CD4-positive, alpha-beta T cell treated with Interleukin-2 at 100 ng/mL for 4 hours (primary cell): Measurements from ENCODE around the gene RGSL1.

Experiments
- DNase-seq: peaks from one replicate; pipeline ENCODE4 v3.0.0-alpha.2; 2020; ENCODE audit warnings: low spot score

Gene RGSL1

DNA sequence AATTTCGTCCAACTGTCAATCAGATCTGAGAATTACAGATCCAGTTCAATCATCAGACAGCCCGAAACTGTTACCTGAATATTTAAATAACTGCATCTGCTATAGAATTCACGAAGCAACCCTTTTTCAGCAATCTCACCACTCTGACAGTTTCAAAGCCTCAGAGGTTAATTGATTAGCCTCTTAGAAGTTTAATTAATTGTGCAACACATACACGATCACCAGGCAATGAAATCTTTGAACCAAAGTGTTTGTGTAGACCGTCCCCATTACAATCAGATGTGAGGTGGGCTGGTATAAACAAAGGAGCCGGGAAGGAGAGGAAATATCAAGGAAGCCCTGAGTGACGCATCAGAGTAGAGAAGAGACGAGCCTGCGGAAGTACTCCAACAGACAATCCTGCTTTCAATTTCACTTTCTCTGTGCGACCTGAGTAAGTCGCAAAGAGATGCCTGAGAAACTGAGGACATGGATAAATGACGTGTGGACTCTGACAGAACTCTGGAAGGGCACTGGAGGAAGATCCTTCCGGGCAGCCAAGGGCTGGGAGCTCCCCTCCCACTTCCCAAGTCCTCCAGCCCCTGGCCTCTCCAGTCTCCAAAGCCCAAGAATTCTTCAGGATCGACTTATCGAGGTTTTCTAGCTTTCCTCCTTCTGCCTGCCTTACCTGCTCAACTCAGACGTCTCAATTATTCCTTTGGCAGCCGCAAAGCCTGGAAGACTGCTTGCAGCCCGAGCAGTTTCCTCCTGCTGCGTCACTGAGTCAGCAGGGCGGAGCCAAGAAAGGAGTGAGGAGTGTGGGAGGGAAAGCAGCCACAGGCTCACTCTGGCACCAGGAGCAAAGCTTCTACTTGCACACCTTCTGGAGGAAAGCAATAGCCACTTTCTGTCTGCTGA is 138.8 kb downstream of the RGSL1 start, which contains the start of gene RNASEL:
RNASEL (minus strand) TSS at position 757 of the 897 bp plus-strand sequence. CDS start 2,450 bp downstream, outside the sequence.
- DNase-seq: peak; percentile 59

- DNase-seq: no peak
Measured at GRCh38 chr1:182589520-182589919, 139.6 kb downstream of the RGSL1 start.

DNA sequence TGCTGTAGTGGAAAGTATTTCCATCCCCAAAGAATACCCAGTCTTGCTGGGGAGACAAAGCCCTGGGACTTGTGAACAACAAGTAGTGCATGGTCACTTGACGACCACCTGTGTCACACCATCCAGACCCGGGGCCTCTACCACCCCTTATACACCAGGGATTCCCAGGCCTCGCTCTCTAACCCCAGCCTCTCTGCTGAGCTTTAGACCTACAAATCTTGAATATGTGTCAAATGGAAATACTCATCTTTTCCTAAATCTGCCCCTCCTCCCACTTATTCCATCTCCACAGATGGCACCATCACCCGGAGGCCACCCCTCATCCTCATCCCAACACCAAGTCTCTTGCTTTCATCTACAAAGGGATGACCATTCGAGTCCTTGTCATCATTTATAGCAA is 140.0 kb downstream of the RGSL1 start:
- DNase-seq: no peak

GRCh38 chr1:182595641-182596240 is 145.8 kb downstream of the RGSL1 start:
- peak; percentile 70 for DNase-seq

DNA sequence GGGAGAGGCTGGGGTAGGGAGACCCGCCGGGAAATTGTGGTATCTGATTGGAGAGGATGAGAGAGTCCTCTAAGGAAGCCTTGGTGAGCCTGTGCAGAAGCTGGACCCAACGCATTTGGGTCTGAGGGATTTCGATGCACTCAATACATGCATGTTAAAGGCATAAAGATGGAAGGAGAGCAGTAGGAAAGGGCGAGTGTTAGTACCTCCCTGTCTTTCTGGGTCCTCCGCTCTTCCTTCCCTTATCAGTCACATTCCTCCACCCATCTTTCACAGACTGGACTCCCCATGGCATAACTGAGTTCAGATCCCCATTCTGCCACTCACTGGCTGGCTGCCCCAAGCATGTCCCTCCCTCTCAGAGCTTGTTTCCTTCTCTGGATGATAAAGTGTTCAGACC is 147.0 kb downstream of the RGSL1 start:
- no peak for DNase-seq

GRCh38 chr1:182598296-182598695 is 148.3 kb downstream of the RGSL1 start:
- DNase-seq: no peak

GRCh38 chr1:182599339-182599738 is 149.4 kb downstream of the RGSL1 start:
- DNase-seq: no peak

GRCh38 chr1:182600036-182600713 is 150.2 kb downstream of the RGSL1 start:
- DNase-seq: no peak

- no peak for DNase-seq
Measured at GRCh38 chr1:182600745-182601415, 150.9 kb downstream of the RGSL1 start.

DNA sequence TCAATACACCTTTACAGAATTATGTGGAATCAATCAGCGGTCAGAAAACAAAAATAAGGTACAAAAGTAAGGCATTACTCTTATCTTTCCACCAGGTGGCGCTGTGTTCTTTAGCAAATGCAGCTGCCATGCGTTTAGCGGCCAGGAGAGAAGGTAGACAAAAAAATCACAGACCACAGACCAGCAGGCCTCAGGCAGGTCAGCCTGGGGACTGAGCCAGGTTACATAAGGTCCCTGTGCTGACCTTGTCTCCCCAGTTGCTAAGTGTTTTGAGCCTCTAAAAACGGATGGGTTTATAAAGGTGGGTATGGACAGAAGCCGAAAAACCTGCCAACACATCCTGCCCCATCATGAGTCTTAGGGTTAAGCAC is 151.5 kb downstream of the RGSL1 start:
- peak; percentile 82 for DNase-seq

DNA sequence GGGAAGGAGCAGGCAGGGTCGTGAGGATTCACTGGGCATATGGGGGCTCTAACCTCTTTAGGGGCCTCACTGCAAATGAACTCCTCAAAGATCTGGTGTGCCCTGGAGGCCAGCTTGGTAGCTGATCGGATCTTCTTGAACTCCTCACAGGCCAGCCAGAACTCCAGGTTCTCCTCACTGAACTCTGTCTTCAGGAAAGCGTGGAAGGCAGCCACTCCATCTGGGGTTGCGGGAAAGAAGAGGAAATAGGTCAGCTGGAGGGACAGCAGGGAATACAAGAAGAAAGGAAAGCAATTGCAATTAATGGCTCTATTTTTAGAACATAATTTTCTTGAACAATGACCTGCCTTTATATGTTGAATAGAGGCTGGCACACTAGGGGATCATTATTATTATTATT is 152.0 kb downstream of the RGSL1 start:
- DNase-seq: no peak

- DNase-seq: peak; percentile 73
Measured at GRCh38 chr1:182602935-182603645, 153.1 kb downstream of the RGSL1 start.

GRCh38 chr1:182603646-182604174 is 153.8 kb downstream of the RGSL1 start:
- DNase-seq: no peak

DNA sequence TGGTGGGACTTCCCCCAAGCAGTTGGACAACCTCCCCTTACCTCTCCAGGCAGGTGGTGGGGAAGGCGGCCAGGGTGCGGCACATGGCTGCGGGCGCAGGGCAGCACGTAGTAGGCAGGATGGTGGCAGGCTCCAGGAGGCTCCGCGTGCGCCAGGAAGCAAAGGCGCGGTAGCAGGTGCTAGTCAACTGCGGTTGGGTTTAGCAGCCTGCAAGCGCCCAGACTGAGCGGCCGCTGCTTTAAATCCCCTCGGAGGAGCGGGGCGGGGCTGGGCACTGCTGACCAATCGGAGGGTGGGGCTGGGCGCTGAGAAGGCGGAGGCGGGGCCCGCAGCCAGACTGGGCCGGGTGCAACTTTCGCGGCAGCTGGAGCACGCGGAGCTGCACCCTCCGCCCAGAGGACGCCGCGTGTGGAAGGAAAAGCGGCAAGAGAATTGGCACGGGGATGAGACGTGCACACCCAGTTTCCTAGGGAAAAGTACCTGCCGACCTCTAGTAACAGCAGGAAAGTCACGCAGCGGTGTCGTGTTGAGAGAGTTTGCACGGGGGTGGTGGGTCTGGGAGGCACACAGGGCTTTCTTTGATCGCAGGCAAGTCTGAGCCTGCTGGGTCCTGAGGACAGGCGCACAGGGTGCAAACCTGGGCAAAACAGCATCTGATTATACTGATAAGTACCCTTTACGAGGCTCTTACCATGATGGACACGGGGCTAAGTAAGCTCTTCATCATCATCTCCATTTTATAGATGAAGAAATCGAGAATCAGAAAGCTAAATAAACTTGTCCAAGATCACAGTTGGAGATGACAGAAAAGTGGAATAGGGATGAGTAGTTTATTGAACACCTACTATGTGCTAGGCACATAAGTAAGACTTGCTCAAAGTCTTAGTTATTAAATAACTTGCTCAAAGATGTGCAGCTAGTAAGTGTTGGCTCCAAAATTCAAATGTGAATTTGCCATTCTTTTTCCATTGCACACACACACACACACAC is 154.5 kb downstream of the RGSL1 start, which contains the start of gene RGS16:
RGS16 (minus strand) TSS at position 215 of the 990 bp plus-strand sequence; CDS start at position 85, 130 bp downstream.
- peak; percentile 93 for DNase-seq

- no peak for DNase-seq
Measured at GRCh38 chr1:182607566-182607965, 157.6 kb downstream of the RGSL1 start.

DNA sequence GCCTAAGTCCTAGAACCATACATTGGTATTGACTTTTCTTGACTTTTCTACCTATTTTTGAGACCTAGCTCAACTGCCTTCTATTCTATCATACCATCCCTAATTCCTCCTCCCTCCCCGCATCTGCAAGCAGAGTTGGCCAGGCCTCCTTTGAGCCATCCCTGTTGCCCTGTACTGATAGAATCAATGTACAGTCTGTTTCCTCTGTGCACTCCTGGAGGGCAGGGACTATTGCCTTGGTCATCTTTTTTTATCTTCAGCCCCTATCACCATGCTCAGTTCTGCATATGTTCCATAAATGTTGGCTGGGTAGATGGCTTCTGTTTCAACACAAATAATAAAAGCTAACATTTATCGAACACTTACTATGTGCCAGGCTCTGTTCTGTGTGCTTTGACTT is 158.3 kb downstream of the RGSL1 start:
- no peak for DNase-seq

DNA sequence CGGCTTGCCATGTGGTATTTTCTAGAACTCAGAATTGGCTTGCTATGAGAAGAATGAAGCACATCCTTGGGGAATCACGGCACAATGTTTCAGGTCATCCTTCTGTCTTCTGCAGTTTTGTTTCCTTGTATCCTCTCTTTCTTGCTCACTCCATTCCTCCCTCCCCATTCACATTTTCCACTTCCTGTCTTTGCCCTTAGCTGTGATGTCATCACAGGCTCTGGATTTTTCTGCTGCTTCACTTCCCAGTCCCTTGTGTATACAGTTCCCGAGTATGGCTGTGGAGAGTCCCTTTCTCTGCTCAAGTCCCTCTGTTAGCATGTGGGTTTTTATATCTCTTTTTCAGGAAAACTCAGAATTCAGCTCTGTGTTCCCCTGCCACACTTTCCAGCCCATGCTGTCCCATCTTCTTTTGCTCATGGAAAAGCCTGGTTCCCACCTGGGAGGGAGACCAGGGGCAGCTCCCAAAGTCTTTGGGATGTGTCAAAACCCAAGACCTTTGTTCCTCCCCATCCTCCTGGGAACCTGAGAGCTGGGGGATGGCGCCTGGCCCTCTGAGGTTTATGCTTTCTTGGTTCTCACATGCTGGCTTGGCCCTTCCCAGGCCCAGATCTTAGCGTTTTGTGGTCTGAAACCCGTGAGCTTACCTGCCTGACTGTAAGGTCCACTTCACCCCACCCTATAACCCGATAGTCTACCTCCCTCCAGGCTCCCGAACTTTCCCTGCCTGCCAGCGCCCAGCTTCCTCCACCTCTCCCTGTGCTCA is 159.1 kb downstream of the RGSL1 start:
- DNase-seq: no peak
